ENCODE measurements around the gene PLPP4.

The PLPP4 gene

GRCh38 chr10:120483651-120484301 is 26.7 kb downstream of the PLPP4 start:
- TF ChIP-seq, protein P1, sequence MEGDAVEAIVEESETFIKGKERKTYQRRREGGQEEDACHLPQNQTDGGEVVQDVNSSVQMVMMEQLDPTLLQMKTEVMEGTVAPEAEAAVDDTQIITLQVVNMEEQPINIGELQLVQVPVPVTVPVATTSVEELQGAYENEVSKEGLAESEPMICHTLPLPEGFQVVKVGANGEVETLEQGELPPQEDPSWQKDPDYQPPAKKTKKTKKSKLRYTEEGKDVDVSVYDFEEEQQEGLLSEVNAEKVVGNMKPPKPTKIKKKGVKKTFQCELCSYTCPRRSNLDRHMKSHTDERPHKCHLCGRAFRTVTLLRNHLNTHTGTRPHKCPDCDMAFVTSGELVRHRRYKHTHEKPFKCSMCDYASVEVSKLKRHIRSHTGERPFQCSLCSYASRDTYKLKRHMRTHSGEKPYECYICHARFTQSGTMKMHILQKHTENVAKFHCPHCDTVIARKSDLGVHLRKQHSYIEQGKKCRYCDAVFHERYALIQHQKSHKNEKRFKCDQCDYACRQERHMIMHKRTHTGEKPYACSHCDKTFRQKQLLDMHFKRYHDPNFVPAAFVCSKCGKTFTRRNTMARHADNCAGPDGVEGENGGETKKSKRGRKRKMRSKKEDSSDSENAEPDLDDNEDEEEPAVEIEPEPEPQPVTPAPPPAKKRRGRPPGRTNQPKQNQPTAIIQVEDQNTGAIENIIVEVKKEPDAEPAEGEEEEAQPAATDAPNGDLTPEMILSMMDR (conservative IDR thresholded peaks at IDR 0.05; ENCODE audit: low read length) = no peak
- H3K4me3 ChIP-seq (ENCODE audit: low read length) = no peak overlapping the region
- no peak for DNase-seq (ENCODE audit: low read depth)

DNA sequence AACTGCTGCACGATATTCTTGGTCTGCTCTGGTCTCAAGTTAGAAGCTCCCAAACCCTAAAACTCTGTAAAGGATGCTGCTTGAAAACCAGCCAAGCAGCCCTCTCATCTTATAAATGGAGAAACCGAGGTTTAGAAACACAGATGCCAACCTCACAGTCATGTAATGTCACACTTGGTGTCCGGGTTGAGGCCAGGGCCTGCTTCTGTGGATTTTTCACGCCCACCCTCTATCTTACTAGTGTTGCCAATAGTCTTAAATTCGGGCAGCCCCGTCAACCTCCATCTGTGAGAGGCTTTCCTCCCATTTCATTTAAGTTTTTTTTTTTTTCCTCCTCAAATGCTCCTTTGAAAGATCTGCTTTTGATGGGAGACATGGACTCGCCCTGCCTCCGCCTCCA is 28.9 kb downstream of the PLPP4 start:
- no peak for DNase-seq (ENCODE audit: low read depth)
- H3K4me3 ChIP-seq (ENCODE audit: low read length) = no peak overlapping the region
- TF ChIP-seq, protein P1 (conservative IDR thresholded peaks at IDR 0.05; ENCODE audit: low read length) = no peak

DNA sequence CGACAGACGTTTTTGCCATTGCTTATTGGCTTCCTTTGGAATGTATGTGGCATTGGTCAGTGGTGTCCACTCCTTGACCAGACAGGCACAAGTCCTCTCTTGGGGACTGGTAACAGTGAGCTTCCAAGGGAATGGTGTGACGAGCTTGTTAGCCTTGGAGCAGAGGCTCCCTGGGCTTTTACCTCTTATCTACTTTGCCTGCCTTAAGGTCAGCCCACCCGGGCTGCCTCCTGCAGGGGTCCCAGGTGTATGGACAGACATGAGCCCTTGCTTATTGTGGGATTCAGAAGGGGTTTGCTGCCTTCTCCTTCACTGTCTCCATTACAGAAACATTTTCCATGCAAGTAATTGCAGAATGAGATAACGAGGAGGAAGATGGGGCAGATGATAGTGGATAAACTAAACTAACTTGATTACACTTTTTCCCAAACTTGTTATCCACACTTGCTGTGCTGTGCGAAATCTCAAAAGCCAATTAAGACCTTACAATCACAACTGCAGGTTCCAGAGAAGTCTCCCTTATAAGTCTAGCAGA is 29.7 kb downstream of the PLPP4 start:
- no peak for DNase-seq (ENCODE audit: low read depth)
- no peak overlapping the region for H3K4me3 ChIP-seq (ENCODE audit: low read length)
- TF ChIP-seq, protein P1 (conservative IDR thresholded peaks at IDR 0.05; ENCODE audit: low read length) = no peak

DNA sequence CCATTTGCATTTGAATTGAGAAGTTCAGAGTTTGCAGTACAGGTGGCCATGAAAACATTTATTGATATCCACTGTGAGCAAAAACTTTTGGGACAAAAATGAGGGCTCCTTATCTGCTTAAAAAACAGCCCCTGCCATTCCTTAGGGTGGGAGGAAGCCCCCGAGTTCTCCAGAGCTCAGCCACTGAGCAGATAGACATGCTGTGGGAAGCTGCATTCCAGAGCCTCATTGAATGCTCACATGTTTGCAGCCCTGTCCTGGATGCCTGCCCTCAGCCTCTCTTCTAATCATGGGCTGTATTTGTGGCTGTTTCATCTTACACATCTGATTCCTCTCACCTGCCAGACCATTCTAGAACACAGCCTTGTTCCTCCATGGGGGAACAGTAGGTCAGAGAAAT is 33.3 kb downstream of the PLPP4 start:
- TF ChIP-seq, protein P1 (conservative IDR thresholded peaks at IDR 0.05; ENCODE audit: low read length) = no peak
- no peak for DNase-seq (ENCODE audit: low read depth)
- no peak overlapping the region for H3K4me3 ChIP-seq (ENCODE audit: low read length)

GRCh38 chr10:120492346-120492745 is 35.3 kb downstream of the PLPP4 start:
- H3K4me3 ChIP-seq (ENCODE audit: low read length) = no peak overlapping the region
- DNase-seq (ENCODE audit: low read depth) = no peak

GRCh38 chr10:120493411-120494312 is 36.6 kb downstream of the PLPP4 start:
- DNase-seq (ENCODE audit: low read depth) = no peak
- TF ChIP-seq, protein P1 (conservative IDR thresholded peaks at IDR 0.05; ENCODE audit: low read length) = no peak
- H3K4me3 ChIP-seq (ENCODE audit: low read length) = no peak overlapping the region

More at GRCh38 chr10:120492346-120492745, 35.3 kb downstream of the PLPP4 start:
- TF ChIP-seq, protein P1 (conservative IDR thresholded peaks at IDR 0.05; ENCODE audit: low read length) = no peak
